GM23338 (cell line): ENCODE data around the gene CHN1. TPM values are rescaled to one million over a fixed set of nuclear protein-coding genes. Genes with fewer than 3 reads are reported as not detected.

ENCODE experiments used
- ATAC-seq: fragments of 200-7000 bp; cut with Tn5 transposase; 3 replicates; pipeline ENCODE4 v1.9.1; 2020
- DNase-seq: peaks from one replicate; pipeline ENCODE4 v3.0.0-alpha.2; 2015; ENCODE audit warnings: low spot score
- H2AFZ ChIP-seq: fragments of 200-600 bp; sonication (generic); 2 replicates; pipeline ENCODE4 v1.8.0; 2016; ENCODE audit warnings: antibody characterized with exemption, mild to moderate bottlenecking, moderate library complexity
- H3F3A ChIP-seq: fragments of 200-600 bp; sonication (generic); replicated peaks from 2 replicates; pipeline ENCODE4 v1.8.0; 2017; ENCODE audit warnings: antibody characterized with exemption, mixed run types, low read depth
- H3K27ac ChIP-seq: fragments of 200-600 bp; sonication (generic); 2 replicates; pipeline ENCODE4 v1.6.1; 2016; ENCODE audit warnings: low read depth
- H3K27me3 ChIP-seq: fragments of 200-600 bp; sonication (generic); 2 replicates; pipeline ENCODE4 v1.8.0; 2016; ENCODE audit warnings: mild to moderate bottlenecking, mixed run types, moderate library complexity; ENCODE audit not compliant: insufficient read depth
- H3K36me3 ChIP-seq: fragments of 200-600 bp; sonication (generic); 2 replicates; pipeline ENCODE4 v1.8.0; 2016; ENCODE audit warnings: mild to moderate bottlenecking; ENCODE audit not compliant: insufficient read depth
- H3K4me1 ChIP-seq: fragments of 200-600 bp; sonication (generic); 2 replicates; pipeline ENCODE4 v1.8.0; 2016; ENCODE audit warnings: mild to moderate bottlenecking, moderate library complexity; ENCODE audit not compliant: insufficient read depth
- H3K4me2 ChIP-seq: fragments of 200-600 bp; sonication (generic); 2 replicates; pipeline ENCODE4 v1.7.1; 2017; ENCODE audit warnings: mixed run types
- H3K4me3 ChIP-seq: fragments of 200-600 bp; sonication (generic); 2 replicates; pipeline ENCODE4 v1.6.1; 2016; ENCODE audit warnings: mixed run types
- H3K79me2 ChIP-seq: fragments of 200-600 bp; sonication (generic); replicated peaks from 2 replicates; pipeline ENCODE4 v1.8.0; 2017; ENCODE audit warnings: mild to moderate bottlenecking; ENCODE audit not compliant: insufficient read depth
- H3K9me2 ChIP-seq: fragments of 200-600 bp; sonication (generic); 2 replicates; pipeline ENCODE4 v1.8.0; 2017; ENCODE audit not compliant: insufficient read depth
- H4K20me1 ChIP-seq: fragments of 200-600 bp; sonication (generic); replicated peaks from 2 replicates; pipeline ENCODE4 v1.8.0; 2017; ENCODE audit warnings: mild to moderate bottlenecking; ENCODE audit not compliant: insufficient read depth
- H3K27ac Mint-ChIP-seq: 2 replicates; pipeline ENCODE4 v1.8.0; 2020; ENCODE audit warnings: inconsistent platforms, mild to moderate bottlenecking, moderate library complexity, mixed read lengths
- H3K27me3 Mint-ChIP-seq: 3 replicates; pipeline ENCODE4 v1.8.0; 2022; ENCODE audit warnings: low read depth, mild to moderate bottlenecking, moderate library complexity, mixed read lengths, inconsistent platforms; ENCODE audit not compliant: insufficient read depth, poor library complexity
- H3K36me3 Mint-ChIP-seq: 3 replicates; pipeline ENCODE4 v1.8.0; 2021; ENCODE audit warnings: low read depth, mild to moderate bottlenecking, inconsistent platforms, moderate library complexity, mixed read lengths
- H3K4me1 Mint-ChIP-seq: 3 replicates; pipeline ENCODE4 v1.8.0; 2020; ENCODE audit warnings: mild to moderate bottlenecking, inconsistent platforms, mixed read lengths
- H3K4me3 Mint-ChIP-seq: 3 replicates; pipeline ENCODE4 v1.8.0; 2021; ENCODE audit warnings: moderate library complexity, mild to moderate bottlenecking, inconsistent platforms, mixed read lengths
- H3K9me3 Mint-ChIP-seq: 3 replicates; pipeline ENCODE4 v1.8.0; 2020; ENCODE audit warnings: moderate library complexity, mild to moderate bottlenecking, inconsistent platforms, mixed read lengths
- CREB1 ChIP-seq: fragments of 250-450 bp; sonication (Bioruptor Pico); IDR thresholded peaks from 2 replicates; pipeline ENCODE4 v1.5.0; 2020; ENCODE audit warnings: low read depth, mild to moderate bottlenecking, moderate library complexity
- ETS1 ChIP-seq: IDR thresholded peaks from 2 replicates; pipeline ENCODE4 v1.6.1; 2016; ENCODE audit warnings: antibody characterized with exemption
- EZH2phosphoT487 ChIP-seq: fragments of 200-600 bp; sonication (generic); IDR thresholded peaks from one replicate; pipeline ENCODE4 v1.8.1; 2018; ENCODE audit warnings: antibody characterized with exemption; ENCODE audit not compliant: unreplicated experiment
- JUNB ChIP-seq: IDR thresholded peaks from one replicate; pipeline ENCODE4 v1.6.1; 2016; ENCODE audit warnings: antibody characterized with exemption; ENCODE audit not compliant: unreplicated experiment
- NANOG ChIP-seq: IDR thresholded peaks from 2 replicates; pipeline ENCODE4 v1.6.1; 2016; ENCODE audit warnings: antibody characterized with exemption, borderline replicate concordance
- POLR2AphosphoS5 ChIP-seq: IDR thresholded peaks from 2 replicates; pipeline ENCODE4 v1.6.1; 2016; ENCODE audit warnings: antibody characterized with exemption, low read depth
- STAT1 ChIP-seq: IDR thresholded peaks from one replicate; pipeline ENCODE4 v1.6.1; 2016; ENCODE audit warnings: antibody characterized with exemption; ENCODE audit not compliant: unreplicated experiment
- ZNF114 ChIP-seq: fragments of 250-450 bp; sonication (Bioruptor Pico); IDR thresholded peaks from 2 replicates; pipeline ENCODE4 v1.5.0; 2020; ENCODE audit warnings: mild to moderate bottlenecking, moderate library complexity
- ZNF331 ChIP-seq: fragments of 250-450 bp; sonication (Bioruptor Pico); IDR thresholded peaks from 2 replicates; pipeline ENCODE4 v1.5.0; 2020; ENCODE audit warnings: low read depth, mild to moderate bottlenecking, moderate library complexity
- polyA plus RNA-seq: library from polyadenylated mRNA; unstranded; fragments of >200 nt; fragmentation: Nextera tagmentation; extraction: Ambion mirVana; gene quantifications from 2 replicates; pipeline ENCODE4 v1.2.1, GENCODE V29; 2016
- total RNA-seq: library from RNA; depleted of rRNA; stranded (reverse); fragments of >200 nt; shearing (Covaris generic); gene quantifications from 2 replicates; pipeline ENCODE4 v1.2.3, GENCODE V29; 2014
- TF ChIP-seq, protein P1 (sequence below): fragments of 250-450 bp; sonication (Bioruptor Pico); IDR thresholded peaks from 2 replicates; pipeline ENCODE4 v1.5.0; 2020; ENCODE audit warnings: mild to moderate bottlenecking, moderate library complexity
- TF ChIP-seq, protein P2 (sequence below), 2 experiments: fragments of 200-600 bp in 1 of 2; sonication (generic) in 1 of 2; conservative IDR thresholded peaks; 2 replicates each; pipeline versions ENCODE4 v1.5.1 to v1.6.1; 2016 to 2017; ENCODE audit warnings: antibody characterized with exemption in 2 of 2, low read depth in 2 of 2, mild to moderate bottlenecking in 2 of 2, moderate library complexity in 1 of 2

The CHN1 gene
- total and polyA plus RNA-seq, 2 experiments from 2014 or later, result 28.1 to 36.5 TPM

DNA sequence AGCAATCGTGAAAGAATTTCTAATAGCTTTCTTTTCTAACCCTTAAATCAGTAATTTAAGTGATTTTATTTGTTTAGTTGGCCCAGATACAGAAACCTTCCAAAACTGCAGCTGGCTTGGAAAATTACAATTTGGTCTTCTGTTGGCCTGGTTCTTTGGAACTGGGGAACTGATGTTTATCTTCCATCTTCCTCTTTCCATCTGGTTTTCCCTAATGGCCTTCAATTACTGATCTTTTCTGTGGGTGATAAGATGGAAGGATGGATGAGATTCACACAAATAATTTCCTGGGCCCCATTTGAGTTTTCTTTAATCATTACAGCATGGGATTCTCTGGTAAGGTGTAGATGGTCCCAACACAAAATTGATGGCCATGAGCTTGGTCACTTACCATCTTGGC, 134.4 kb downstream of the CHN1 start (continued):
- TF ChIP-seq, protein P1, sequence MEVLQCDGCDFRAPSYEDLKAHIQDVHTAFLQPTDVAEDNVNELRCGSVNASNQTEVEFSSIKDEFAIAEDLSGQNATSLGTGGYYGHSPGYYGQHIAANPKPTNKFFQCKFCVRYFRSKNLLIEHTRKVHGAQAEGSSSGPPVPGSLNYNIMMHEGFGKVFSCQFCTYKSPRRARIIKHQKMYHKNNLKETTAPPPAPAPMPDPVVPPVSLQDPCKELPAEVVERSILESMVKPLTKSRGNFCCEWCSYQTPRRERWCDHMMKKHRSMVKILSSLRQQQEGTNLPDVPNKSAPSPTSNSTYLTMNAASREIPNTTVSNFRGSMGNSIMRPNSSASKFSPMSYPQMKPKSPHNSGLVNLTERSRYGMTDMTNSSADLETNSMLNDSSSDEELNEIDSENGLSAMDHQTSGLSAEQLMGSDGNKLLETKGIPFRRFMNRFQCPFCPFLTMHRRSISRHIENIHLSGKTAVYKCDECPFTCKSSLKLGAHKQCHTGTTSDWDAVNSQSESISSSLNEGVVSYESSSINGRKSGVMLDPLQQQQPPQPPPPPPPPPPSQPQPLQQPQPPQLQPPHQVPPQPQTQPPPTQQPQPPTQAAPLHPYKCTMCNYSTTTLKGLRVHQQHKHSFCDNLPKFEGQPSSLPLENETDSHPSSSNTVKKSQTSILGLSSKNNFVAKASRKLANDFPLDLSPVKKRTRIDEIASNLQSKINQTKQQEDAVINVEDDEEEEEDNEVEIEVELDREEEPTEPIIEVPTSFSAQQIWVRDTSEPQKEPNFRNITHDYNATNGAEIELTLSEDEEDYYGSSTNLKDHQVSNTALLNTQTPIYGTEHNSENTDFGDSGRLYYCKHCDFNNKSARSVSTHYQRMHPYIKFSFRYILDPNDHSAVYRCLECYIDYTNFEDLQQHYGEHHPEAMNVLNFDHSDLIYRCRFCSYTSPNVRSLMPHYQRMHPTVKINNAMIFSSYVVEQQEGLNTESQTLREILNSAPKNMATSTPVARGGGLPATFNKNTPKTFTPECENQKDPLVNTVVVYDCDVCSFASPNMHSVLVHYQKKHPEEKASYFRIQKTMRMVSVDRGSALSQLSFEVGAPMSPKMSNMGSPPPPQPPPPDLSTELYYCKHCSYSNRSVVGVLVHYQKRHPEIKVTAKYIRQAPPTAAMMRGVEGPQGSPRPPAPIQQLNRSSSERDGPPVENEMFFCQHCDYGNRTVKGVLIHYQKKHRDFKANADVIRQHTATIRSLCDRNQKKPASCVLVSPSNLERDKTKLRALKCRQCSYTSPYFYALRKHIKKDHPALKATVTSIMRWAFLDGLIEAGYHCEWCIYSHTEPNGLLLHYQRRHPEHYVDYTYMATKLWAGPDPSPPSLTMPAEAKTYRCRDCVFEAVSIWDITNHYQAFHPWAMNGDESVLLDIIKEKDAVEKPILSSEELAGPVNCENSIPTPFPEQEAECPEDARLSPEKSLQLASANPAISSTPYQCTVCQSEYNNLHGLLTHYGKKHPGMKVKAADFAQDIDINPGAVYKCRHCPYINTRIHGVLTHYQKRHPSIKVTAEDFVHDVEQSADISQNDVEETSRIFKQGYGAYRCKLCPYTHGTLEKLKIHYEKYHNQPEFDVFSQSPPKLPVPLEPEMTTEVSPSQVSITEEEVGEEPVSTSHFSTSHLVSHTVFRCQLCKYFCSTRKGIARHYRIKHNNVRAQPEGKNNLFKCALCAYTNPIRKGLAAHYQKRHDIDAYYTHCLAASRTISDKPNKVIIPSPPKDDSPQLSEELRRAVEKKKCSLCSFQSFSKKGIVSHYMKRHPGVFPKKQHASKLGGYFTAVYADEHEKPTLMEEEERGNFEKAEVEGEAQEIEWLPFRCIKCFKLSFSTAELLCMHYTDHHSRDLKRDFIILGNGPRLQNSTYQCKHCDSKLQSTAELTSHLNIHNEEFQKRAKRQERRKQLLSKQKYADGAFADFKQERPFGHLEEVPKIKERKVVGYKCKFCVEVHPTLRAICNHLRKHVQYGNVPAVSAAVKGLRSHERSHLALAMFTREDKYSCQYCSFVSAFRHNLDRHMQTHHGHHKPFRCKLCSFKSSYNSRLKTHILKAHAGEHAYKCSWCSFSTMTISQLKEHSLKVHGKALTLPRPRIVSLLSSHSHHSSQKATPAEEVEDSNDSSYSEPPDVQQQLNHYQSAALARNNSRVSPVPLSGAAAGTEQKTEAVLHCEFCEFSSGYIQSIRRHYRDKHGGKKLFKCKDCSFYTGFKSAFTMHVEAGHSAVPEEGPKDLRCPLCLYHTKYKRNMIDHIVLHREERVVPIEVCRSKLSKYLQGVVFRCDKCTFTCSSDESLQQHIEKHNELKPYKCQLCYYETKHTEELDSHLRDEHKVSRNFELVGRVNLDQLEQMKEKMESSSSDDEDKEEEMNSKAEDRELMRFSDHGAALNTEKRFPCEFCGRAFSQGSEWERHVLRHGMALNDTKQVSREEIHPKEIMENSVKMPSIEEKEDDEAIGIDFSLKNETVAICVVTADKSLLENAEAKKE (CRISPR knock-in tag), result no peak

DNA sequence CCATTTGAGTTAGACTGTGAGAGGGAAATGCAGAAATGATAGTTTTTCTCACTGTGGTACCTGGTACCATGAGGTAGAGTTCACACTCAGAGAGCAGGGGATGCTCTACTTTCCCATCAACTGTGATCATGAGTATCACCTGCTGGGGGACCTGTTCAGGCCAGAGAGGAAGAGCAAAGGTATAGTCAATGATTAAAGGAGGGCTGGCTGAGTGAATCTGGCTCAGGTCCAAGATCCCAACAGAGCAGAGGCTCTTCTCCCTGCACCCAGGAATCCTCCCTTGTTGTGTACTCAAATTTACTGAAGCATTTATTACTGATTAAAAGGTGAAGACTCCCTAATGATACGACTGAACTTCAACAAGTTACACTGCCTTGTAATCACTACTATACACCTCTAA, 136.3 kb downstream of the CHN1 start:
- Histone ChIP-seq H2AFZ (no peak overlapping the region), H3K4me1 (peaks cover 65% of the 10 kb centered on the region), H3K9me2 (0 out of 2 replicates have a peak, but pooled peaks cover 3% of the 10 kb centered on the region), H4K20me1 (no peaks in the 10 kb centered on the region), H3K27me3 (no peaks in the 10 kb centered on the region), H3K27ac (no peak overlapping the region), H3K4me2 (no peak overlapping the region), H3K4me3 (no peak overlapping the region), H3K36me3 (no peaks in the 10 kb centered on the region), H3K79me2 (no peaks in the 10 kb centered on the region; the same call in 1 of the 2 replicates), H3F3A (no peaks in the 10 kb centered on the region)
- TF ChIP-seq ZNF114 (CRISPR knock-in tag) (no peak), POLR2AphosphoS5 (no peak), EZH2phosphoT487 (no peak), ZNF331 (no peak), ETS1 (no peak), NANOG (no peak), CREB1 (CRISPR knock-in tag) (no peak), JUNB (no peak), STAT1 (no peak)
- TF ChIP-seq, protein P2, sequence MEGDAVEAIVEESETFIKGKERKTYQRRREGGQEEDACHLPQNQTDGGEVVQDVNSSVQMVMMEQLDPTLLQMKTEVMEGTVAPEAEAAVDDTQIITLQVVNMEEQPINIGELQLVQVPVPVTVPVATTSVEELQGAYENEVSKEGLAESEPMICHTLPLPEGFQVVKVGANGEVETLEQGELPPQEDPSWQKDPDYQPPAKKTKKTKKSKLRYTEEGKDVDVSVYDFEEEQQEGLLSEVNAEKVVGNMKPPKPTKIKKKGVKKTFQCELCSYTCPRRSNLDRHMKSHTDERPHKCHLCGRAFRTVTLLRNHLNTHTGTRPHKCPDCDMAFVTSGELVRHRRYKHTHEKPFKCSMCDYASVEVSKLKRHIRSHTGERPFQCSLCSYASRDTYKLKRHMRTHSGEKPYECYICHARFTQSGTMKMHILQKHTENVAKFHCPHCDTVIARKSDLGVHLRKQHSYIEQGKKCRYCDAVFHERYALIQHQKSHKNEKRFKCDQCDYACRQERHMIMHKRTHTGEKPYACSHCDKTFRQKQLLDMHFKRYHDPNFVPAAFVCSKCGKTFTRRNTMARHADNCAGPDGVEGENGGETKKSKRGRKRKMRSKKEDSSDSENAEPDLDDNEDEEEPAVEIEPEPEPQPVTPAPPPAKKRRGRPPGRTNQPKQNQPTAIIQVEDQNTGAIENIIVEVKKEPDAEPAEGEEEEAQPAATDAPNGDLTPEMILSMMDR (conservative IDR thresholded peaks at IDR 0.05; ENCODE audit: low read depth in 2 of 2), result no peak
- Mint-ChIP-seq H3K4me1 (peaks cover 50% of the 10 kb centered on the region), H3K4me3 (no peak overlapping the region), H3K27ac (peak overlapping the region; percentile 77; the same call in 1 of the 2 replicates), H3K36me3 (peaks cover 21% of the 10 kb centered on the region; the same call in 2 of the 3 replicates), H3K9me3 (no peaks in the 10 kb centered on the region), H3K27me3 (peaks cover 2% of the 10 kb centered on the region)
- no peak for DNase-seq
- ATAC-seq, result peak; percentile 50
